HG03097 (cell line): ENCODE results near the gene NRXN3.

Experiments
- ATAC-seq: cut with Tn5 transposase; IDR thresholded peaks from one replicate; pipeline ENCODE4 v1.9.1; 2021; ENCODE audit not compliant: unreplicated experiment, low FRiP score

The NRXN3 gene

GRCh38 chr14:79028281-79028680 lies 858.1 kb downstream of the NRXN3 start:
- no peak for ATAC-seq

- ATAC-seq = no peak
Measured at GRCh38 chr14:79036441-79036840, 866.3 kb downstream of the NRXN3 start.

- no peak for ATAC-seq
Measured at GRCh38 chr14:79037106-79037505, 866.9 kb downstream of the NRXN3 start.

- ATAC-seq = no peak
Measured at GRCh38 chr14:79037593-79037992, 867.4 kb downstream of the NRXN3 start.

GRCh38 chr14:79040790-79041189 lies 870.6 kb downstream of the NRXN3 start:
- ATAC-seq = no peak

GRCh38 chr14:79043194-79043889 lies 873.2 kb downstream of the NRXN3 start:
- no peak for ATAC-seq

GRCh38 chr14:79044894-79045624 lies 874.9 kb downstream of the NRXN3 start:
- ATAC-seq = no peak

GRCh38 chr14:79050787-79051727 lies 880.9 kb downstream of the NRXN3 start:
- no peak for ATAC-seq

- no peak for ATAC-seq
Measured at GRCh38 chr14:79051742-79052141, 881.6 kb downstream of the NRXN3 start.

GRCh38 chr14:79056879-79057278 lies 886.7 kb downstream of the NRXN3 start:
- no peak for ATAC-seq

GRCh38 chr14:79057333-79057732 lies 887.2 kb downstream of the NRXN3 start:
- ATAC-seq = no peak

- ATAC-seq = no peak
Measured at GRCh38 chr14:79062226-79062625, 892.1 kb downstream of the NRXN3 start.

GRCh38 chr14:79064214-79064613 lies 894.0 kb downstream of the NRXN3 start:
- ATAC-seq = no peak

- ATAC-seq = no peak
Measured at GRCh38 chr14:79074510-79074909, 904.3 kb downstream of the NRXN3 start.

GRCh38 chr14:79076428-79076827 lies 906.3 kb downstream of the NRXN3 start:
- ATAC-seq = no peak

- no peak for ATAC-seq
Measured at GRCh38 chr14:79077096-79077495, 906.9 kb downstream of the NRXN3 start.

GRCh38 chr14:79080040-79080439 lies 909.9 kb downstream of the NRXN3 start:
- ATAC-seq = no peak

- no peak for ATAC-seq
Measured at GRCh38 chr14:79082883-79083282, 912.7 kb downstream of the NRXN3 start.

- no peak for ATAC-seq
Measured at GRCh38 chr14:79083356-79083755, 913.2 kb downstream of the NRXN3 start.

GRCh38 chr14:79084861-79085260 lies 914.7 kb downstream of the NRXN3 start:
- no peak for ATAC-seq

GRCh38 chr14:79089576-79089975 lies 919.4 kb downstream of the NRXN3 start:
- no peak for ATAC-seq
